Left lung (tissue), 10 donors: Measurements from ENCODE around the gene NRN1L. TPM values are rescaled to one million over a fixed set of nuclear protein-coding genes. Genes with fewer than 3 reads are reported as not detected.
"Not testable (repeated sequence)": the region's sequence is repeated elsewhere in the genome, so short reads cannot be mapped to it uniquely, and the experiment has no call there.

ENCODE experiments used
- ATAC-seq: fragments of 200-7000 bp; cut with Tn5 transposase; one replicate; pipeline ENCODE4 v1.9.1; 2020; ENCODE audit warnings: moderate library complexity
- DNase-seq, 4 donors: peaks; one replicate each; pipeline ENCODE4 v3.0.0-alpha.2; 2013 to 2020
- H3K27ac ChIP-seq, 2 donors: fragments of 200-600 bp; sonication (generic) in 1 of 2; one replicate each; pipeline versions ENCODE4 v1.5.0 to v1.8.0; 2020 to 2021
- H3K27me3 ChIP-seq, 2 donors: fragments of 200-600 bp; sonication (generic) in 1 of 2; one replicate each; pipeline versions ENCODE4 v1.5.0 to v1.8.0; 2020 to 2021
- H3K36me3 ChIP-seq, 2 donors: fragments of 200-600 bp; sonication (generic) in 1 of 2; one replicate each; pipeline versions ENCODE4 v1.5.0 to v1.8.0; 2020 to 2021
- H3K4me1 ChIP-seq, 2 donors: fragments of 200-600 bp; one replicate each; pipeline ENCODE4 v1.8.0; 2021
- H3K4me3 ChIP-seq, 2 donors: fragments of 200-600 bp; sonication (generic) in 1 of 2; one replicate each; pipeline versions ENCODE4 v1.5.0 to v1.8.0; 2020 to 2021; ENCODE audit warnings: mild to moderate bottlenecking in 1 of 2
- H3K9me3 ChIP-seq, 2 donors: fragments of 200-600 bp; sonication (generic) in 1 of 2; one replicate each; pipeline versions ENCODE4 v1.5.0 to v1.8.0; 2020 to 2021
- CTCF ChIP-seq, 2 donors: fragments of 200-600 bp; sonication (generic) in 1 of 2; IDR thresholded peaks; one replicate each; pipeline versions ENCODE4 v1.5.0 to v1.8.0; 2021; ENCODE audit warnings: antibody characterized with exemption in 2 of 2
- intact Hi-C, 2 donors: fragments of 100-400 bp; cut with DNase I; formaldehyde crosslinking; loops; one replicate each; pipeline versions ENCODE4 v1.11.2 to v1.14.2; 2022
- polyA plus RNA-seq, 6 donors: library from polyadenylated mRNA; unstranded; fragments of 120-200 nt; gene quantifications; one replicate each; pipeline ENCODE4 v1.2.1, GENCODE V29; 2013; ENCODE audit not compliant: insufficient read length in 6 of 6
- total RNA-seq, 2 donors: library from RNA; stranded (reverse); fragmentation: NEBNext Ultra II Directional; extraction: Animal tissue kit (Norgen Biotek cat#: 25700); gene quantifications; one replicate each; pipeline ENCODE4 v1.2.1, GENCODE V29; 2021
- donor health status: DM: no; HTN: yes; CAD: no.
- donor health status: DM: no; HTN: no; CAD: no.

The NRN1L gene
- total and polyA plus RNA-seq, 8 donors = 1.1 to 2.6 (median 1.9) TPM; not detected in 1

- intact Hi-C loops = no loop called here
- peak overlapping the region in 1 of 2 donors; percentile 23 for H3K27ac ChIP-seq
- peak; percentile 39 for ATAC-seq
Observed at GRCh38 chr16:67862623-67863583, 21.8 kb upstream of the NRN1L start.

DNA sequence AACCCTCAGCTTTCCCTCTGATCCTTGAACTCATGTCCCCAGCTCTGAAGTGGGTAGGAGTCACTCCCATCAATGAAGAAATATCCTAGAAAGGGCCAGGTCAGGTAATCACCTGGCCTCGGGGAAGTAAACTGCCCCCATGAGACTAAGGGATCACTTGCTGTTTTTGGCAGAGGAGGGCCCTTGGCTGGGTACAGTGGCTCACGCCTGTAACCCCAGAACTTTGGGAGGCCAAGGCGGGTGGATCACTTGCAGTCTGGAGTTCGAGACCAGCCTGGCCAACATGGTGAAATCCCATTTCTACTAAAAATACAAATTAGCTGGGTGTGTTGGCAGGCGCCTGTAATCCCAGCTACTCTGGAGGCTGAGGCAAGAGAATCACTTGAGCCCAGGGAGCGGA lies 20.6 kb upstream of the NRN1L start:
- H3K27ac ChIP-seq, intact Hi-C loops, H3K27me3 ChIP-seq: not testable (repeated sequence)

More at GRCh38 chr16:67862623-67863583, 21.8 kb upstream of the NRN1L start:
- no peak overlapping the region for H3K4me3 ChIP-seq
- H3K27me3 ChIP-seq = no peaks in the 10 kb centered on the region
- H3K4me1 ChIP-seq = peaks cover 4 to 33% of the 10 kb centered on the region in 2 donors
- no peak for TF ChIP-seq CTCF (IDR thresholded peaks at IDR 0.05)
- DNase-seq = no peak
- H3K9me3 ChIP-seq = no peaks in the 10 kb centered on the region
- H3K36me3 ChIP-seq = peaks cover 0 to 41% of the 10 kb centered on the region in 2 donors

GRCh38 chr16:67864594-67864993 lies 20.1 kb upstream of the NRN1L start:
- no peak overlapping the region for H3K4me3 ChIP-seq
- H3K36me3 ChIP-seq = peaks cover 0 to 58% of the 10 kb centered on the region in 2 donors
- DNase-seq (no peak), ATAC-seq (no peak)
- peaks cover 0 to 22% of the 10 kb centered on the region in 2 donors for H3K4me1 ChIP-seq
- intact Hi-C loops = no loop called here
- no peaks in the 10 kb centered on the region for H3K27me3 ChIP-seq
- no peaks in the 10 kb centered on the region for H3K9me3 ChIP-seq
- TF ChIP-seq CTCF (IDR thresholded peaks at IDR 0.05) = no peak
- no peak overlapping the region for H3K27ac ChIP-seq

More for the DNA sequence above, 20.6 kb upstream of the NRN1L start:
- not testable (repeated sequence) for ATAC-seq, H3K9me3 ChIP-seq, H3K4me3 ChIP-seq, DNase-seq
- Histone ChIP-seq H3K4me1 (peaks cover 0 to 22% of the 10 kb centered on the region in 2 donors), H3K36me3 (peaks cover 0 to 53% of the 10 kb centered on the region in 2 donors)

DNA sequence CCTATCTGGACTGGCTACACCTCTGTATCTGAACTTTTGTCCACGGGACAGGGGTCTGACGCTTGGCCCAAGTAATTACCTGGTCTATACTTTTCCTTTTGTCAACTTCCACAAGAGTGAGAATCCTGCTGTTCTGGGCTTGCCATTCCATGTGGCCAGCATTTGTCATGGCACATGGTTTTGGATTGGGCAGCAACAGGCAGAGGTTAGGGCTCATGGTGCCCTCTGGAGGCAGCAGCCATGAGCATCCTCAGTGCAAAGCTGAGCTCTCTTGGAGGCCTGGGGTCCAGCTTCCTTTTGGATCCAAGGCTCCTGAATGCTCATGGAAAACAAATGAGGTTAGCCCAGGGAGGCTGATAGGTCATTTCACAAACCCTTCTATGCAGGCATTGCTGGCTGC lies 19.4 kb upstream of the NRN1L start:
- Histone ChIP-seq H3K4me1 (peaks cover 0 to 19% of the 10 kb centered on the region in 2 donors), H3K36me3 (peaks cover 0 to 64% of the 10 kb centered on the region in 2 donors), H3K27ac (no peak overlapping the region), H3K4me3 (no peak overlapping the region), H3K9me3 (no peaks in the 10 kb centered on the region), H3K27me3 (no peaks in the 10 kb centered on the region)
- DNase-seq (no peak), ATAC-seq (peak; percentile 62)
- intact Hi-C loops = no loop called here
- TF ChIP-seq CTCF (IDR thresholded peaks at IDR 0.05) = peak in 1 of 2 donors; percentile 24

GRCh38 chr16:67868290-67868689 lies 16.4 kb upstream of the NRN1L start:
- ATAC-seq = no peak
- intact Hi-C loops = no loop called here

More at GRCh38 chr16:67868290-67868689, 16.4 kb upstream of the NRN1L start:
- Histone ChIP-seq H3K9me3 (no peaks in the 10 kb centered on the region), H3K4me1 (peaks cover 0 to 20% of the 10 kb centered on the region in 2 donors), H3K27me3 (no peaks in the 10 kb centered on the region), H3K27ac (no peak overlapping the region), H3K36me3 (peaks cover 0 to 70% of the 10 kb centered on the region in 2 donors), H3K4me3 (no peak overlapping the region)
- DNase-seq = no peak
- TF ChIP-seq CTCF (IDR thresholded peaks at IDR 0.05) = no peak
